ENCODE data around the gene ENAH. TPM values are rescaled to one million over a fixed set of nuclear protein-coding genes. Genes with fewer than 3 reads are reported as not detected.

The ENAH gene
- total and polyA plus RNA-seq, 9 of the 15 experiments (the other 6 are each of a cell fraction or from before 2014, with no cell fraction given): 0.03 to 1.2 (median 0.15) TPM

- Histone ChIP-seq H3K9me1 (ENCODE audit: control insufficient read depth, insufficient read depth, low read length) (no peaks in the 10 kb centered on the region), H3K9ac (ENCODE audit: insufficient read depth in 1 of 2, low read depth in 2 of 2, low read length in 2 of 2) (no peak overlapping the region), H3K27ac (ENCODE audit: extremely low read depth, low read depth, low read length) (no peak overlapping the region), H3K9me3 (replicated peaks; ENCODE audit: control insufficient read depth, insufficient read depth, low read depth, low read length) (no peaks in the 10 kb centered on the region), H3K4me3 (no peak overlapping the region), H4K20me1 (replicated peaks; ENCODE audit: control insufficient read depth, insufficient read depth, low read length) (no peaks in the 10 kb centered on the region), H3K79me2 (ENCODE audit: control insufficient read depth, insufficient read depth, low read length) (no peaks in the 10 kb centered on the region), H3K36me3 (ENCODE audit: control insufficient read depth, insufficient read depth, low read length) (no peaks in the 10 kb centered on the region), H2AFZ (ENCODE audit: low read depth, low read length) (no peak overlapping the region), H3K27me3 (ENCODE audit: control insufficient read depth in 2 of 2, insufficient read depth in 2 of 2, low read length in 2 of 2) (peaks cover 25 to 45% of the 10 kb centered on the region in 2 experiments), H3K4me2 (ENCODE audit: insufficient read depth, low read length) (no peak overlapping the region), H3K4me1 (replicated peaks in 1 of 2; ENCODE audit: control insufficient read depth in 2 of 2, insufficient read depth in 2 of 2, low read length in 2 of 2) (peaks cover 0 to 4% of the 10 kb centered on the region in 2 experiments; a peak in 2 of 5 replicates)
- intact Hi-C loops (cut with micrococcal nuclease) (no loop called here), in situ Hi-C loops (cut with MboI) (no loop called here)
- no TSS peak for BruUV-seq (replicated peaks)
- ATAC-seq (no peak), FAIRE-seq (no peak), DNase-seq (ENCODE audit: extremely low read depth in 1 of 4, low spot score in 3 of 4) (no peak)
- ChIA-PET POLR2A (no interaction called here), CTCF (ENCODE audit: low intra/inter-chr PET ratio) (no interaction called here)
- TF ChIP-seq SMAD3 (CRISPR knock-in tag; conservative IDR thresholded peaks at IDR 0.05): no peak
- no peak for TF ChIP-seq E2F8 (IDR thresholded peaks at IDR 0.05; ENCODE audit: low read depth, partially characterized antibody)
- TF ChIP-seq HNRNPL (IDR thresholded peaks at IDR 0.05; ENCODE audit: low read depth, low read length): no peak
- TF ChIP-seq GATA2 (CRISPR knock-in tag; IDR thresholded peaks at IDR 0.05): no peak
- no peak for TF ChIP-seq SIX5 (IDR thresholded peaks at IDR 0.05; ENCODE audit: borderline replicate concordance in 1 of 2, insufficient read depth in 1 of 2, low read depth in 1 of 2, low read length in 2 of 2)
- WGBS (ENCODE audit: insufficient coverage, low coverage, missing lambda C conversion rate): 0% methylated on average over 2 of the region's 2 CpGs
These were observed 21.5 kb upstream of the ENAH start for GRCh38 chr1:225674381-225674780.
